ENCODE results near the gene CHD2.
"Not testable (repeated sequence)": the region's sequence is repeated elsewhere in the genome, so short reads cannot be mapped to it uniquely, and the experiment has no call there.

Gene CHD2

DNA sequence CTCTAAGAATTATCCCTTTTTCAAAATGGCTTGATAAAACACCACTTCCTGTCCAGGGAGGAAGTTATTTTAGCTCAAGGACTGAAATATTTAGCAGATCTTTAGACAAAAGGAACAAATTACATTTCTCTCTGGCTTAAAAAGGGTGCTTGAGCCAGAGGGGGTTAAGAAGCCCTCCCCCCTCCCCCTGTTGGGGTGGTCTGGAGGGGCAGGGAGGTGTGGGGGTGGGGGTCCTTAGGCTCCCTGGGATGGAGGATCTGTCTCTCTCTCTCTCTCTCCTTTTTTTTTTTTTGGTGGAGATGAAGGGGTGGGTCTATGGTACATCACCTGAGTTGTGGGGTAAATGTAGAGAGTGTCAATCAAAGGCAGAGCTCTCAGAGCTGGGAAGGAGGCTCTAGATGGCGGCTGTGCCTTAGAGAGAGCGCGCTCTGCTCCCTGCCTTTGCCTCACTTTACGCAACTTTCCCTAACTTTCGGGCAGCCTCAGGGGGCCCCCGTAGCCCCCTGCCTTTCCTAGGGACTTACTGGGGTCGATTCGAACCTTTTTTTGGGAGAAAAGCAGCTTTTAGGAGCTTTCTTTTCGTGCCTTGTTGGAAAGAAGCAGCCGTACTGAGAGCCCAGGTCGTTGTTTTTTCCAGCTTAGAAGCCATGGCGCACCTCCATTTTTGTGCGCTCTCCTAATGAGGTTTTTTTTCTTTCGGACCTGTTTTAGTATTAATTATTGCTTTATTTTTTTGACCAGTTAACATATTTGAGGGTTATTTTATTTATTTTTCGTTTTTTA, at the start of gene CHD2:
CHD2 (plus strand) TSS at position 377 of the 783 bp plus-strand sequence. CDS start 914 bp downstream, outside the sequence.
- DNase-seq (ENCODE audit: low read depth in 1 of 2, low spot score in 1 of 2), result peak; percentile 49 to 59

DNA sequence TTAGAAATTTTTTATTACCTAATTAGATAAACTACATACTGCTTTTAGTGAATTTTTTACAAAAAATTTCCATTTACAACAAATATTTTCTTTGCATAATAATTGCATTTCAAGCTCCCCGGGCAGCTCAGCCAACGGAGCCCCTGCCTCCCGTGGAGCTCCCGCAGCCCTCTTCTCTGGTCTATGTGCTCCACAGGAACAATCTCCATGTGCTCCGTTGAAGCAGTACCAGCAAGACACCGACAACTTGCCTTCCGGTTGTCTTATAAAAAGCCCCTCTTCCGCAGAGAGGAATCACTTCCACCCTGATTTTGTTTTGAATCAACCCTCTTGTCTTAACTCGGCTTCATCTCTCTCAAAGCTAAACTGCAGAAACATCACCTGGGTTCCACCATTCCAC, 46.9 kb upstream of the CHD2 start:
- no peak for DNase-seq (ENCODE audit: low read depth in 1 of 2, low spot score in 1 of 2)

DNA sequence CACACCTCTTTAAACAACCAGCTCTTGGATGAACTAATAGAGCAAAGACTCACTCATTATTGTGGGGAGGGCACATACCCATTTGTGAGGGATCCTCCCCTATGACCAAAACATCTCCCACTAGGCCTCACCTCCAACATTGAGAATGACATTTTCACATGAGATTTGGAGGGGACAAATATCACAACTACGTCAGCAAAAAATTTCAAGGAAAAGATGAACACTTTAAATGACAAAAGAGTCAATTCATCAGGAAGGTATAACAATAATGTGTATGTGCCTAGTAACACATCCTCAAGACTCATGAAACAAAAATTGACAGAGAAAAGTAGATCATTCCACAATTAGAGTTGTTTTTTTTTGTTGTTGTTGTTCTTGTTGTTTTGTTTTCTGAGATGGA, 38.4 kb upstream of the CHD2 start:
- DNase-seq (ENCODE audit: low read depth in 1 of 2, low spot score in 1 of 2), result no peak

DNA sequence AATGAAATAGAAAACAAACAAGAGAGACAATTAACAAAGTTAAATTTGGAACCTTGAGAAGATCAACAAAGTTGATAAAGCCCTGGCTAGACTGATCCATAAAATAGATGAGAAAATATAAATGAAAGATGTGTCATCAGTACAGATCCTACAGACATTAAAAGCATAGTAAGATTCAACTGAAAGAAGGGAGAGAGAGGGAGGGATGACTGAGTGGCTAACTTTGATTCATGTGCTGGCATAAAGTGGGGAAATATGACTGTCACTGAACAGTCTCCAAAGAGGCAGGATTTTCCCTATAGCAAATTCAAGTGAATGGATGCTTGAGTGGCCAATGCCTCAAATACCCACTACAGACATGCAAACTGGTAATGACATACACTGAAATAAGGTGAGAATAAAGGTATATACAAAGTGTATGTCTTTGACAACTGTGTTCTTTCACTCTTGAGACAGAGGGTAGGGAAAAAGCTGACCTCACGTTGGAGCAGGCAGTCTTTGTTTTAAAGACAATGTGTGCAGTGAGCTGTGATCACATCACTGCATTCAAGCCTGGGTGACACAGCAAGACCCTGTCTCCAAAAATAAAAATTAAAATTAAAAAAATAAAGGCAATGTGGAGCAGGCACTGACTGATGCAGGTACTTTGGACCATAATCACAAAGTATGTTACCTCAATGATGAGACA, 35.9 kb upstream of the CHD2 start:
- DNase-seq (ENCODE audit: low read depth in 1 of 2, low spot score in 1 of 2), result no peak

DNA sequence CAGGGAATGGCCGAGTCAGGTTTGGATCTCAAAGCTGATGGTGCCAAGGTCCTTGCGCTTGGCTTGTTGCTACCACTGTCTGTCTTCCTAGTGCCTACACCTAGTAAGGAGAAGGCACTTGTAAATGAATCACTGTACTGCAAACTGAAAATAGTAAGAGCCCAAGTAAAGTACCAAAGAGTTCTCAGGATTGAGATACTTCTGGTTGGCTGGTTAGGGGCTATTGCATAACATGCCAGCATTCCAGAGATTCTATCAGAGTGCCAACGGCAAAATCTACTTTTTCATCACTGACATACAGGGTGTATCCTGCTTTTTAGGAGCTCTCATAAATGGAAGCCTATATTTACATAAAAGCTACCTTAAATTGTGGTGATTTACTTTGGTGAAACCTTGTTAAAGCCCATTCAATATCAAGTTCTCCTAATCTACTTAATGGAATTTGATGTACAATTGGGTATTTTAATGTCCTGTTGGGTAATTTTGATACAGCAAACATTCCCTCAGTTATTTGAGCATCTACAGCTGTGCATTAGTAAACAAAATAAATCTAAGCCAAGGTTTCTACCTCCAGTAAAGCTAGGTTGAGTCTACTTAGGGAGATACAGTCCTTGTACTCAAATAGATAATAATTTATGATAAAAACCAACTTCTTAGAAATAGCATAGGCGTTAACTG, 30.7 kb upstream of the CHD2 start:
- DNase-seq (ENCODE audit: low read depth in 1 of 2, low spot score in 1 of 2), result no peak

DNA sequence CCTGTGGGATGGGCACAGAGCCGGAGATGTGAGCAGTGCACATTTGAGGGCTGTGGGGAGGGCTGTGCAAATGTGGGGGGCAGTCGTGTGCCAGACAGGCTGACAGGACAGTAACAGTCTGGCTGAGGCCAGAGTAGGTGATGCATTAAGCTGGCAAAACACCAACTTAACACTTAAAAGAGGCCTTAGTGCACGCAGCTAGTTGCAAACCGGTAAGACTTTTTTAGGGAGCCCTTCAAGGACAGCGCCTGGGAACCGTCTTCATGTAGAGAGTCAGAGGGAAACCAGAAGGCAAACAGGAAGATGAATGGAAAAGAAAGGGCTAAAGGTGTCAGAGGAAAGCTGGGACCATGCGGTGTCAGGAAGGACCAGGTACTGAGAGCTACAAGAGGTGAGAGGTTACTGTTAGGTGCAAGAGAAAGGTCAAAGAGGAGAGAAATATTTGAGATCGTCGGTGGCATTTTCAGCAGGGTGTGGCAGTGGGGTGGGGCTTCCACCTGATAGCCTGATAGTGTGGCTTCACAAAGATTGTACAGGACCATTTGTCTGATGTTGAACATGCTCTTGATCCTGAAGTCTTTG, 30.0 kb upstream of the CHD2 start:
- DNase-seq (ENCODE audit: low read depth in 1 of 2, low spot score in 1 of 2), result no peak

DNA sequence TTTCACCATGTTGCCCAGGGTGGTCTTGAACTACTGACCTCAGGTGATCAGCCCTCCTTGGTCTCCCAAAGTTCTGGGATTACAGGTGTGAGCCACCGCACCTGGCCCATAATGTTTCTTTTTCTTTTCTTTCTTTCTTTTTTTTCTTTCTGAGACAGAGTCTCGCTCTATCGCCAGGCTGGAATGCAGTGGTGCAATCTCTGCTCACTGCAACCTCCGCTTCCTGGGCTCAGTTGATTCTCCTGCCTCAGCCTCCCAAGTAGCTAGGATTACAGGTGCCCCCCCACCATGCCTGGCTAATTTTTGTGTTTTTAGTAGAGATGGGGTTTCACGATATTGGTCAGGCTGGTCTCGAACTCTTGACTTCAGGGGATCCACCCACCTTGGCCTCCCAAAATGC, 27.2 kb upstream of the CHD2 start:
- not testable (repeated sequence) for DNase-seq (ENCODE audit: low read depth in 1 of 2, low spot score in 1 of 2)

DNA sequence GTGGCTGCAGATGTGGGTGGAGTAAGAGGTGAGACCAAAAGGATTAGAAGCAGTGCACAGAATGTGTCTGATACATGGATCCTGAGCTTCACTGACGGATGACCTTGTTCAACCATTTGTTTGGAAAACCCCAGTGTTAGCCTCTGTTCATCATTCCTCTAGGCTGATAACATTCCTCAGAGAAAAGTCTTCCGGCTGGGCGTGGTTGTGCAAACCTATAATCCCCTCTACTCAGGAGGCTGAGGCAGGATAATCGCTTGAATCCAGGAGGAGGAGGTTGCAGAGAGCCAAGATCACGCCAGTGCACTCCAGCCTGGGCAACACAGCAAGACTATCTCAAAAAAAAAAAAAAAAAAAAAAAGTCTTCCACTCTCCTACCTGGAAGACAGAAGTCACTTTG, 23.1 kb upstream of the CHD2 start:
- DNase-seq (ENCODE audit: low read depth in 1 of 2, low spot score in 1 of 2), result no peak

DNA sequence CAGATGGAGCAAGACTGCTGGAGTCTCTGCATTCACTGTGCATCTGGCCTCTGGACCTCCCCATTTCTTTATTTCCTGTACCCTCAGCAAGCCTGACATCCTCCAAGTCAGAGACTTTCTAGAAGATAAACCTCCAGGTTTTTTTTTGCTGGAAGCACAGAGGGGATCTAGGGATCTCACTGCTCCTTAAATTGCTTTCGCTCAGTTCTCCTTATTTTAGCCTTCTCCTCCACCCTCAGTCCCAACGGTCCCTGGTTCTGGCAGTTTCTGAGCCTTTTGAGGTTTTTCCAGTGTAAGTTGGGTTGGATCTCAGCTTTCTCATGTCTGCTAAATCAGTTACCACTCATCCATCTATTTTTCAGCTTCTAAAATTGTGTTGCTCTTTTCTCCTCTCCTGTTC, 22.7 kb upstream of the CHD2 start:
- DNase-seq (ENCODE audit: low read depth in 1 of 2, low spot score in 1 of 2), result no peak

DNA sequence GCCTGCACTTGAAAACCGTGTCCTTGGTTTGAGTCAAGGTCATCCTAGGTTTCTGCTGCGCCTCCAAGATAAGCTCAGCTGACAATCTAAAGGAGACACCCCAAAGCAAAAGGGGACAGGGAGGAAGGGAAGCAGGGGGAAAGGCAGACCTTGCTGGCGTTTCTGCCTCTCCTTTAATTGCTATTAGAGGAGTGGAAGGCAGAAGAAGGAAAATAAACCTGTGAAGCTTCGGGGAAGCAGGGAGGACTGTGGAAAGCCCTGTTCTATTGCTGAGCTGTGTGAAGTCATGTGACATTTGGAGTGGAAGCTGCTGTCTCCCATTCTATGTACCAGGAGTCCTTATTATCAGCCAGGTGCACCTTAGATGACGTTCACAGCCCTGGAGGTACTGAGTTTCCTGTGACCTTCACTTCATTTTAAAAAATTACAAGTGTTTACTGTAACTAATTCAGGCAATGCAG, 21.5 kb upstream of the CHD2 start:
- no peak for DNase-seq (ENCODE audit: low read depth in 1 of 2, low spot score in 1 of 2)

DNA sequence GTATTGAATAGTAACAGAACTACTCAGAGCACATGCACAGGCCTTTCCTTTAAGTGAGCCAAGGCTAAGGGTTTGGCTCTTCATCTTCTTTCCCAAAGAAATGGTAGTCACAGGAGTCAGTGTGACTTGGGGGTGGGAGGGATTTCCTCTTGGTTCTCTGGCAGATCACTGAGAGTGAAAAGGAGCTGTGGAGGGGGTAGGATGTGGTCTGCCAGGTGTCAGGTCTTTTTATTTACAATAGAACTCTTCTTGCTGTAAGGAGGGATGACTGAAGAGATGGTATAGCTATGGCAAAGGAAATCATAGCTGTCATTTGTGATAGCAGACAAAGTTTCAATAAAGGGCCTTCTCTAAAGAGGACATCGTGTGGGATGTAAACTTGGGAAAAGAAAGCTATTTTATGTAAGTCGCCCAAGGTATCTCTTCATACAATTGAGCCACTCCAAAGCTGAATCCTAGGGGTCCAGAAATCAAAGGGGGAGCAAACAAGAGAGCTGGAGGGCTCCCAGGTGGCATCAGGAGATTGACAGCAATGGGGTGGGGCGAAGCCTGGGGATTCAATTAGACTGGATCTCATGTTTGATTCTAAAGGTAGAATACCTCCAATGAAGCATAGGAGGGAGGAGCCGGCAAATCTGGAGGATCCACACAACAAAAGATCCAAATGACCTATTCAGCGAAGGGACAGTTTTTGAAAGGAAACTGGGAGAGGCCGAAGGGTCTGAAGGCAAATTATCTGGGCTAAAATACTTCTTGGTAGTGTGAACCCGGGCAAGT, 20.0 kb upstream of the CHD2 start:
- no peak for DNase-seq (ENCODE audit: low read depth in 1 of 2, low spot score in 1 of 2)

DNA sequence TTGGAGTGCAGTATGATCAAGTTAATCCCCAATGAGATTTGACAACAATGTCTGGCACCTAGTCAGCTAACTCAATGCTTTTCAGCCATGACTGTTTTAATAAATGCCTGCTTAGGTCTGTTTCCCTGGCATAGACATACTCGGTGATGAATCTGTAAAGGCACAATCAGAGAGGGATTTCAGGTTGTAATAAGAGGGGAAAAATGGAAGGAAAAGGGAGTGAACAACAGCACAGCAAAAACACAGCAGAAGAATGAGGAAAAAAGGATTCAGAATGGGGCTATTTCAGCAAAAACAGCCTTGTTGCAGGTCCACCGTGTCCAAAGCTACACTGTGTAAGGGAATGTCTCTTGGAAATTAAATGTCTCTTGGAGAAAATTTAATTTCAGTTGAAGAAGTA, 19.3 kb upstream of the CHD2 start:
- DNase-seq (ENCODE audit: low read depth in 1 of 2, low spot score in 1 of 2), result no peak

DNA sequence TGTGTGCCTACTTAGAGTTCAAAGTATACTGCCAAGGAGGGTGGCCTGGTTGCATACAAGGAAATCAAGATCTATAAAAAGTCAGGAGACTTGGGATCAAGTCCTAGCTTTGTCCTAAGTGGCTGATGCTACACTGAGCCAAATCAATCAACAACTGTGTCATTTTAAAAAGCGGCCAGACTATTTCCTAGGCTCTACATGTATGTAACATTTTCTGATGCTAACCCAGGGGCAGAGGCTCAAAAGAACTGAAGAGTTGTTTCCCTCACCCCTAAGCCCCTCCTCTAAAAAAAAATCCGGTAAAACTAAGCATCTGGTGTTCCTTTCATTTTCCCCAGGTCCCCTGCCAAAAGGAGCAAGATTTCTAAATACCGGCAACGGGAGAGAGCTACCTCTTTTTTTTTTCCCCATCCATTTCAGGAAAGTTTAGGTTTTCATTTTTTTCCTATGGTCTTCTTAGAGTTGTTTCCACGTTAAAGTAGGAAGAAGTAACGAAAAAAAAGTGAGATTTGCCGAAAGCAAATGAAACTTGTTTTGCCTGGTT, 18.8 kb upstream of the CHD2 start:
- no peak for DNase-seq (ENCODE audit: low read depth in 1 of 2, low spot score in 1 of 2)

DNA sequence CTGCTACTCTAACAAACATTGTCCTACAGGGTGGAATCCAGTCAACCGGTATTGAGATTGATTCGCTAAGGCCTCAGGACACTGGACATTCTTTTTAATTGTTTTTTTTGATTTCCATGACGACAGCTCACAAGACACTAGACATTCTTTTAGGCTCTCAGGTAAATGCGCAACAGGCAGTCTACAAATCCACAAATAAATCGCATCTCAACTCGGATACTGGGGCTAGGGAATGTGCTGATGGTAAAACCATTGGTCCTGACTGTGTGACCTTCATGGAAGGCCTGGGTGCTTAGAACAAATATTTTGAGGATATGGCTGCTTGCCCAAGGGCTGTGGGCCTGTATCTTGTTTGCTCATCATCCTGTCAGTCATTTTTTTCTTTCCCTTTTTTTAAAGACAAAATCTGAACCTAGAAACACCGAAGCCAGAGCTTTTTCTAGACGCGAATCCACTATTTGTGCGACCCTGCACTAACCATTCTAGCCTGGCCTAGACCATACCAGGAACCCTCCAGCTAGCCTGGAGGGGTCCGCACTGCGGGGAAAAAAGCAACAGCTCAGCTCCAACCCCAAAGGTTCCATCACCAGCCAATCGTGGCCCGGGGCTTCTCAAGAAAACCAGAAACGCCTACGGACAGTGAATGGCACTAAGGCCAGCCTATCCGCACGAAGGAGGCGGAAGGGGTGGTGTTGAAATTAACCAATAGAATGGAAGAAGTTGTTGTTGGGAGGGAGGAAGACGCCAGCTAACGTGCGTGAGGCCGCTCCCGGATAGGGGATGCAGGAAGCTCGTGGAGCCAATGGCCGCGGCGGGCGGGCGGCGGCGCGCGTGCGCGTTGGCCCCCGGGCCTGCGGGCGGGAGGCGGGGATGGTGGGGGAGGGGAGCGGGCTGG, 18.1 kb upstream of the CHD2 start:
- DNase-seq (ENCODE audit: low read depth in 1 of 2, low spot score in 1 of 2), result peak; percentile 95 to 97

DNA sequence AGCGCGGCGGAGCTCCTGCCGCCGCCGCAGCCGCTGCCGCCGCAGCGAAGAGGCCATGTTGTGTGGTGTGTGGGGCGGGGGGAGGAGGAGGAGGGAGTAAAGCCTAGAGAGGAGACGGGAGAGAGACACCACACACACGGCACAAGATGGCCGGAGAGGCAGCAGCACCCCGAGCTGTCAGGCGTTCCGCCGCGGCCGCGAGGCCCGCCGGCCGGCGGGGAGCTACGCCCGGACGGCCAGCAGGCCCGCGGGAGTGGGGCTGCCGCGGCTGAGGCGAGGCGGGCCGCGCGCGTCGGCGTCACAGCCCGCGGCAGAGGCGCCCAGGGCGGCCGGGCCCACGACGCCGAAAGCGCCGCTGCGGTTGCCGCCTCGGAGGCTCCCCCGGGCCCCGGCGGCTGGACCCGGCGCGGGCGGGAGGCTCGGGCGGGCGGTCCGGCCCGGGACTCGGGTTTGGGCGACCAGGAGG, 17.4 kb upstream of the CHD2 start:
- DNase-seq (ENCODE audit: low read depth in 1 of 2, low spot score in 1 of 2), result no peak

DNA sequence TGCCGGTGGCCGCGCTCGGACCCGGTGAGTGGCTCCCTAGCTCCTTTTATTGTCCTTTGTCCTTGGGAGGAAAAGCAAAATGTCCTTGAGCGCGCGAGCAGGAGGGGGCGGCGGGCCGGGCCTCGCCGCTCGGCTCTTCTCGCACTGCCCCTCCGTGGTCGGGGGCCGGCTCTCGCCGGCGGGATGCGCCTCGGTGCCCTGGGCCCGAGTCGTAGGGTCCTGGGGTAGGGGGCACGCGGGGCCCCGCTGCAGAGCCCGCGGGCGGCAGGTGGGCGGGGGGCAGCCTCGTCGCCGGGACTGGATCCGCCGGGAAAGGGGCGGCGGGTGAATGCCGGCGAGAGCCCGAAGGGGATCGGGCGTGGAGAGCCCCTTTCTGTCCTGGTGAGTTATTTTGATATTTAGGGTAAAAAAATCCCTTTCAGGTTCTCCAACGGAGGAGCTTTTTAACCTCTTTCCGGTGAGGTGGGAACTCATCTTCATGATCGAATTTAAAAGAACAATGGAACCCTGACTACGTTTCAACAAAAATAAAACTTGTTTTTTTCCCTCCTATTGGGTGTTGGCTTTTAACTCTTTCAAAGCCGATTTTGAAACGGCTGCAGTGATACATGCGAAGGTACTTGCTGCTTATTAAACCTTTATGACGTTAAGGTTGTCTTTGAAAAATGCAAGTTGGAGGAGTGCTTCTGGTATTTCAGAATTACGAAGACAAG, 16.8 kb upstream of the CHD2 start:
- DNase-seq (ENCODE audit: low read depth in 1 of 2, low spot score in 1 of 2), result peak in 1 of 2 donors; percentile 27

DNA sequence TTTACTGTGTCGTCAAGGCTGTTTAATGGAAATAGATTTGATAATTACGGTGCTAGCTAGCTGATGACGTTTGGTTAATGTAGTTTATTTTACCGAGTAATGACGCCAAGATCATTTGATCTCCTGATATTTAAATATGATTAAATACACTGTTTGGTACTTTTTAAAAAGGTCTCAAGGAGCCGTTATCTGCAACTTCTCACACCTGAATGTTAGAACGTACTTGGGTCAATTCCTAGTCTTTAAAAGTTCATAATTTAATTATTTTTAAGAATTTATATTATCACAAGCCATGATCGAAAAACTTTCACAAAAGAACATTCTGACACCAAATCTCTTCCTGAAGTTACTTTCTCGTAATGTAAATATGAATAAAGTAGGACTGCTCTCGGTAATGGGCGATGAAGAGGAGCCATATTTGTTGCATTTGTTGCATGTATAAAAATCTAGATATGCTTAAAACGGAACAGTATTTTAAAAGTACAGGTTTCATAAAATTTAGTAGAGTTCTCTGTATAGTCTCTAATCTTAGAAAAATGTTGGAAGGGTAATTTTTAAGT, 16.2 kb upstream of the CHD2 start:
- DNase-seq (ENCODE audit: low read depth in 1 of 2, low spot score in 1 of 2), result no peak

DNA sequence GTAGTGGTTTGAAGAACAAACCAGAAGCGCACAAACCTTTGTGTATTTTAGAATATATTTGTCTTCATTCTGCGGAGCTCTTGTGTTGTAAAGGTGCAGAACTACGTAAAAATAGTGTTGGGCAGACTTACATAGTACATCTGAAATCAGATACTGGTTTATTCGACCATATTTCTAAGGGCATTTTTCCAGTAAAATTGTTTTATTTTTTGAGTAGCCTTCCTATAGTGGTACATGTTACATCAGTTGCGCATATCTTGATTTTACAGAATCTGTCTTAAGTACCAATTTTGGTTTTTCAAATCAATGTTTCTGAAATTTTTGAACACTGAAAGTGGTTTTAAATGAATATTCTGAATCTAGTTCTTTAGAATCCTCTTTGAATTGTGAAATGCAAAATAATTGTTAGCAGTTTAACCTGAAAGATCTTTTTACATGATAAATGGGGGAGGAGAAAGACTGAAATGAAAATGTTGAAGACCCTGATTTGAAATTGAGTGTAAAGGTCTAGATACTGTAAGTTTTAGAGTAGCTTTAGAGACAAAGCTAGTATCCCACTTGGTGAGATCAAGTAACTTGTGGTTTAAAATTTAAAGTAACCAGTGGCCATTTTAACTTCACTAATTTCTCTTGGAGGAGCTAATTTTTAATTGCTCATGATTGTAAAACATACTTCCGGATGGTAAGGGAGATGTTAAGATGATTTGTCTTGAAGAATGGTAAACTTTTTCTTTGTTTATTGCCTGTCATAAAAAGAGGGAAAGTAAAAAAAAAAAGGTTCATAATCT, 15.5 kb upstream of the CHD2 start:
- DNase-seq (ENCODE audit: low read depth in 1 of 2, low spot score in 1 of 2), result no peak
